Hepatocyte (in vitro differentiated cells): Measurements from ENCODE around the gene CPZ.

Source experiments
- CTCF ChIP-seq: fragments of 200-600 bp; sonication (generic); IDR thresholded peaks from 2 replicates; pipeline ENCODE4 v1.5.1; 2016; ENCODE audit warnings: antibody characterized with exemption, mild to moderate bottlenecking; ENCODE audit not compliant: poor library complexity
- EZH2 ChIP-seq: fragments of 200-600 bp; sonication (generic); IDR thresholded peaks from 2 replicates; pipeline ENCODE4 v1.6.1; 2016; ENCODE audit warnings: antibody characterized with exemption, mild to moderate bottlenecking, borderline replicate concordance
- EZH2phosphoT487 ChIP-seq: fragments of 200-600 bp; sonication (generic); IDR thresholded peaks from one replicate; pipeline ENCODE4 v1.6.1; 2018; ENCODE audit warnings: antibody characterized with exemption, mild to moderate bottlenecking, low read depth, moderate library complexity; ENCODE audit not compliant: unreplicated experiment, severe bottlenecking

- TF ChIP-seq EZH2phosphoT487 (no peak), CTCF (no peak), EZH2 (no peak)
These were observed at the start of gene CPZ for GRCh38 chr4:8592366-8593263.
